Endometrial microvascular endothelial cells (primary cell): Measurements from ENCODE around the gene TRAPPC2L. TPM values are rescaled to one million over a fixed set of nuclear protein-coding genes. Genes with fewer than 3 reads are reported as not detected.

Source experiments
- in situ Hi-C: cut with HindIII; loops from 2 replicates; pipeline ENCODE4 v1.10.0; 2017; ENCODE audit warnings: low sequenced_read_pairs, low pct_unique_long_range_greater_than_20kb; ENCODE audit errors: inconsistent ontology term
- total RNA-seq: library from RNA; depleted of rRNA; stranded (reverse); fragments of >200 nt; gene quantifications from one replicate; pipeline ENCODE4 v1.2.3, GENCODE V29; 2015; ENCODE audit errors: inconsistent ontology term

The TRAPPC2L gene
- total RNA-seq, 1 donor from 2014 or later, result 54.1 TPM

DNA sequence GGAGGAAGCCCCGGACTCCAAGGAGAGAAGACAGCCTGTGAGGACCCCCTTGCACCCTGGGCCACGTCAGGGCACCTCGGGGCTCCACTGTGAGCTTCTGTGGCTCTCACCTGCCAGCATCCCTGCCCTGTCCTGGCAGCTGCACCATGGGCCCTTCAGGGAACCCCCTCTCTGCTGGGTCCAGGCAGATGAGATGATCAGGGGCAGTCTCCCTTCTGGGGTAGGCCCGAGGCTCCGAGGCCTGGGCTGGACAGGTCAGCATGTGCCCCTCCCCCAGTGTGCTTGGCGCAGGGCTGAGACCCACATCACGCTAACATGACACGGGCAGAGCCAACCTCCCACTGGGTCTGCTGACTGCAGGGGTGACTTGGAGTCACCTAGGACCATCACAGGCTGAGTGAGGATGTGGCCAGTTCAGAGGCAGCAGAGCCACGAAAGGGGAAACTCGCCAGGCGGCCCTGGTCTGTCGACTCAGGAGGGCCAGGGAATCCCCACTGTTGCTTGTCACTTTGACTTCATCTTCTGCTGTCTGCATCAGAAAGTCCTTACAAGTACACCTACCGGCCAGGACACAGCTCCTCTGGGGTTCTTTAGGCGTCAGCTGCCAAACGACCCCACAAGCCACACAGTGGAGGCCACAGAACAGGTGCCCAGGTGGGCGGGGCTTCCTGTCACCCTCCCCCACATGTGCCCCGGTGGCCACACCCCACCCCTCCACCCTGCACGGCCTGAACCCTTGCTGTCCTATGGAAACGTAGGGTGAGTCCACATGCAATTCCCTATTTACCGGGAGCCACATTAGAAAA, 2.4 kb upstream of the TRAPPC2L start:
- in situ Hi-C loops, result no loop called here

DNA sequence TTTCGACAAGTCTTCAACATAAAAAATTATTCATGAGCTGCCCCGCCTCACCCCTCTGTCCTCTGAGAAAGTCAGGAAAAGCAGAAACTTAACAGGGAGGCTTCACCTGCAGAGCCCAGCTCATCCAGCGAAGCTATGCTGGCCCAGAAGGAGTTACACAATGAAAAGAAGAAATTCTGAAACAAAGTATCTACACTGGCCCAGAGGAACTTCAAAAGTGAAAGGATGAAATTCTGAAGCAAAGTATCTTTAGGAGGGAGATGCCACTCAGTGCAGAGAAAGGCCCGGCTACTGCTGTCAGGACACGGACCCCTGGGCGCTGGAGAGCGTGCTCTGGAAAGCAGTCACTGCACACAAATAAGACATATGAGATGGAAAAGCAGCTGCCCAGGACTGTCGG, 1.8 kb upstream of the TRAPPC2L start:
- in situ Hi-C loops, result no loop called here

DNA sequence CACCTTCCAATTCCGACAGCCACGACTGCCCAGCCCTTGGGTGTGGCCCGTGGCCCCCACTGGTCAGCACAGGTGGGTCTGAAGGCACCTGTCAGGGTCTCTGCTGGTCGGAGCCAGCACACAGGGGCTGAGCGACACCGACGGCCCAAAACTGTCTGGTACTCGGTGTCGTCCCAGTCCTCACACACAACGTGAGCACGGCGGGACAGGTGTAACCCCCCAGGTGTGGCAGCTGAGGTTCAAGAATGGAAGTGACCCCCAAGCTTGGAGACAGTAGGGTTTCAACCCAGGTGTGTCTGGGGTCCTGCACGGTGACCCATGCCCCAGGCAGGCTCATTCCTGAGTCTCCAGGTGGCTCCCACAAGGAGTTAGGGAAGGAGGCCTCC, 1.2 kb upstream of the TRAPPC2L start:
- in situ Hi-C loops, result no loop called here

DNA sequence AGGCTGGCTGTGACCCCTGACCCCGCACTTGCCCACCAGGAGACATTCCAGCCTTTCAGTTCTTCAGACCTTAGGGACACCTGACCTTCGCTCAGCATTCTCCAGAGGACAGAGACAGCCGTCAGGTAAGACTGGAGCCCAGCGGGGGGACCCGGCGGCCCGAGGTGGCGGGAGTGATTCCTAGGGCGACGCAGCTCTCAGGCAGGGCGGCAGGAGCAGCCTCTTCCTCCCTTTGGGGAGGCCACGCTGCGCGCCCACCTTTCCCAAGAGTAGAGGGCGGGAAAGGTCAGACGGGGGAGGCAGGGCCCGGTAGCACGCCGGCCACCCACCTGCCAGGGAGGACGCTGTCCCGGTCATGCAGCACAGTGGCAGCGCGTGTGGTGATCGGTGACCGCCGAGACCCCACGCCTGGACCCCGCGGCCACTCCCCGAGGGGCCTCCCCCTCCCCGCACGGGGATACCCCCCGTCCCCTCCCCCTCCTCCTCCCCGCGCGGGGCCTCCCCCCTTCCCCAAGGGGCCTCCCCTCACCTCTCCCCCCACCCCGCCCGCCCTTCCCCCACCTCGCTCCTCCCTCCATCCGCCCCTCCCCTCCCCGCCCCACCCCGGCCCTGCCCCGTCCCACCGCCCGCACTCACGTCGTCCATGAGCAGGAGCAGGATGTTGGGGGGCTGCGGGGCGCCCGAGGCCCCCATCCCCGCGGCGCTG, 652 bp upstream of the TRAPPC2L start:
- in situ Hi-C loops, result no loop called here

DNA sequence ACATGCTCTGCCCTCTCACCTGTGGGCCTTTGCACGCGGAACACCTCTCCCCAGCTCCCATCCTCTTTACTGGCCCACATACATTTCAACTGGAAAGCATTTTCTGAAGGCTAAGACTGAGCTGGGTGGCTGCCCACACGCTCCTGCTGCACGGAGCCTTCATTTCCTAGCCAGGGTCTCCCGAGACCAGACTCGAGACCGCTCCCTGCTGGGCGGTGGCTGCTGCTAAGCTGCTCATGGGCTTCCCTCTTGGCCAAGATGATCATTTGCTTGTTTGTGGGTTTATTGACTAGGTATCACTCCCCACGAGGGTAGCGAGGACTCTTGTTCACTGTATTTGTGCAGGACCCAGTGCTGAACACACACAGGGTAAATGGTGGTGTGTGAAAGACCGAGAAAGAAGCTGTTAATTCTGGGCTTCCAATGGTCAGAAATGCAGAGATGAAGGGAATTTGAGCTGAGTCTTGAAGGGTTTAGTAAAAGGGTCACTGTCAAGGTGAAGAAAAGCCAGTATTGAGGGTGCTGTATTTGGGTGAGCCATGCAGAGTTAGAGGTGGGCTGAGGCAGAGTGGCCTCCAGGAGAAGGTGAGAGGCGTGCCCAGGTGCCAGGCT, 907 bp downstream of the TRAPPC2L start:
- in situ Hi-C loops, result no loop called here

DNA sequence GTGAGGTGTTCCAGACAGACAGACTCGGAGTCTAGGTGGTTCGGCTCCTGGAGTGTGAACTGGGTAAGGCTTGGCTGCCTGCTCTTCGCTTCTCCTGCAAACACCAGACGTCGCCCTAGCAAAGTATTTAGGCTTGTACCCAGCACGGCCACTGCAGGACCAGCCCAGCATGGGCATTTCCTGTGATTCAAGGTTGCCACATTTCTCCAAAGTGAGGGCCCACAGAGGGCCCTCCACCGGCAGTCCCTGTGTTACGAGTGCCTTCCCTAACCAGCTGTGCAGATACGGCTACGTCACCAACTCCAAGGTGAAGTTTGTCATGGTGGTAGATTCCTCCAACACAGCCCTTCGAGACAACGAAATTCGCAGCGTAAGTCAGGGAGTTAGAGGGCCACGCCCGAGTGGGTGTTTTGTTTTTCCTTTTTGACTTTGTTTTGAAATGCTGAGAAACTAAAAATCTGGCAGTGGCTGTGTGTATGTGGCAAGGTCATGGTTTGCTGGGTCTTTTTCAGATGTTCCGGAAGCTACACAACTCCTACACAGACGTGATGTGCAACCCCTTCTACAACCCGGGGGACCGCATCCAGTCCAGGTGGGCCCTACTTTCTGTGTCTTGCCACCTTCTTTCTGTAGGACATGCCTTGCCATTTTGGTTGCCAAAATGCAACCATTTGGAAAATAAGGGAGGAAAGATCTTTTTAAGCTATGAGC, 2.6 kb downstream of the TRAPPC2L start:
- in situ Hi-C loops, result no loop called here

DNA sequence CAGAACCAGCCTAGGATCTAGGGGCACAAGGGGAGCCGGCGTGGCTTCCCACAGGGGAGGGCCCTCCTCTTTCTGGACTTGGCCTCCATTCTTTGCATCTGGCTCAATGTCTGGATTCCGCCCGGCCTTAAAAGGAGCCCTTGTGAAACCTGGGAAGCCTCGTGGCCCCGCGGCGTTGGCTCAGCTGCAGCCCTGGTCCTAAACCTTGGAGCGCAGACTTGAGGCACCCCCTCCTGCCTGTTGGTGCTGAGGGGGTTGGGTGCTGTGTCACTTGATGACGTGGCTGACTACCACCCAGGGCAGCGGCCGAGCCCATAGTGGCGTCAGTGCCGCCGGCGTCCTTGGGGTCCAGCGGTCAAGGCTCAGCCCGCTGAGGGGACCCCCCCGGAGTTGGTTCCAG, 4.4 kb downstream of the TRAPPC2L start:
- in situ Hi-C loops, result no loop called here

DNA sequence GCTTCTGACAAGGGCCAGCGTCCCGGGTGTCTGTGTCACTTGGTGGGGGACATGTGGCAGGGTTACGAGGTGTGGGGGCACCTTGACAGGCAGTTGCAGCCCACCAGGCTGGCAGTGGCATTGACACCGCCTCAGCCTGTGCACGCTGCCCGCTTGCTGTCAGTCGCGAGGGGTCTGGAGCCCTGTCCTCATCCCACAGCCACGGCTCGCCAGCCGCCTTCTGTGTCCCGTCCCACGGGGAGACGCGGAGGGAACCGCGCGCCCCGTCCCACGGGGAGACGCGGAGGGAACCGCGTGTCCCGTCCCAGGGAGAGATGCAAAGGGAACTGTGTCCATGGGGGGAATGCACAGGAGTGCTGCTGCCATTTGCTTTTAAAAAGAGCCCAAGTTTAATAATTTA, 6.0 kb downstream of the TRAPPC2L start:
- in situ Hi-C loops, result no loop called here

DNA sequence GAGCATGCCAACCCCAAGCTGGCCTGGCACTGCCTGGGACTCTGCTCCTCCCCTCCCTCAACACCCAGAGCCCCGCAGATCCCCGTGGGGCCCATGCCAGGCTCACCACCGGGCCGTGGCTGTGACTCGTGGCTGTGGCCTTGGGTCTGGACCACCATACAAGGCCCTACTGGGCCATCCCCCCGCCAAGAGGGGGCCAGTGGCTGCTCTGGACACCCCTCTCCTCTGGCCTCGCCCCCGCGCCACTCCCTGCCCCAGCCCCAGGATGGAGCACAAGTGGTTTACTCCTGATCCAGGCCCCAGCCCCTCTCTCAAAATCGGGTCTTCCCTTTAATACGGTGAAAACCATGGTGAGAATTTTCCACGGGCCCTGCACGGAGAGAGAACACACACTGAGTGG, 6.5 kb downstream of the TRAPPC2L start:
- in situ Hi-C loops, result no loop called here

DNA sequence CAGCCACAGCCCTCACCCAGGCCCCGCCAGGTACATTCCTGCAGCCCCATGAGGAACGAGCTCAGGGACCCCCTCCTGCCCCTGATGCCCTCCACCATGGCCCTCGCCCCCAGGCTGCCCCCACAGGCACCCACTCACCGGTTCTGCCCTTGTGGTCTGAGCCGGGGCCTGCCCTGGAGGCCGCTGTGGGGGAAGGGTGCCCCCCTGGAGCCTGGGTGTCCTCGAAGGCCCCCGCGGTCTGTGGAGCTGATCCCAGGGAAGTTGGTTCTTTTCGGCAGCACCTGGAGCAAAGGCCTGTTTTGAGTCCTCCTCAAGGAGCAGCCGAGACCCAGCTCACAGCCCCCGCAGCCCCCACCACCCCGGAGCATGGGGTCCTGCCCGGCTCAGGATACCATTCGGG, 7.2 kb downstream of the TRAPPC2L start:
- in situ Hi-C loops, result no loop called here

DNA sequence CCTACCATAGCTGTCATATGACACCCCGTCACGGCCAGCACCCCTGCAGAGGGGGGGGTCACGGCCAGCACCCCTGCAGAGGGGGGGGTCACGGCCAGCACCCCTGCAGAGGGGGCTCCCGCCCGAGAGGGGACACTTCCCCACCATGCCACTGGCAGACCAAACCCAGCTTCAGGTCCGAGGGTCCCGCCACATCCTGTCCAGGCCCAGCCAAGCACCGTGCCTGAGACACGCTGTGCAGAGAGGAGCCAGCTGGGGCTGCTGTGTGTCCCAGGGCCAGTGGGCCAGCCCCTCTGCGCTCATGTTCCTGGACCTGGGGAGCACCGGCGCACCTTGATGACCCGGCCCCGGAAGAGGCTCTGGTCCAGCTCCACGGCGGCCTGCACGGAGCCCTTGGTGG, 7.6 kb downstream of the TRAPPC2L start:
- in situ Hi-C loops, result no loop called here

DNA sequence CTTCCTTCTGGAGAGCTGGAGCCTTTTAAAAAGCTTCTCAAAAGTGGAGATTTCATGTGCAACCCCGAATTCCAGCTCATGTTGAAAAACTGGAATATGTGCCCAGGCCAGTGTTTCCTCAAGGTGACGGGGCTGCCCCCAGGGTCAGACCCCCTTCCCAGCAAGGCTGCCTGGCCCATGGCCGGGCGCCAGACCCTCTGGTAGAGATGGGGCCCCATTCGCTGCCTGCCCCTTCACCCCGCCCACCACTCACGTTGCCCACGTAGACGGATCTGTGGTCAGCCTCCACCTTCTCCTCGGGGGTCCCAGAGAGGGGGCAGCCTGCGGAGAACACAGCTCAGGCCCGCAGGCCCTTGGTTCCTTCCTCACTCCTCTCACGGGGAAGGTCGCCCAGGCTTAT, 8.4 kb downstream of the TRAPPC2L start:
- in situ Hi-C loops, result no loop called here

DNA sequence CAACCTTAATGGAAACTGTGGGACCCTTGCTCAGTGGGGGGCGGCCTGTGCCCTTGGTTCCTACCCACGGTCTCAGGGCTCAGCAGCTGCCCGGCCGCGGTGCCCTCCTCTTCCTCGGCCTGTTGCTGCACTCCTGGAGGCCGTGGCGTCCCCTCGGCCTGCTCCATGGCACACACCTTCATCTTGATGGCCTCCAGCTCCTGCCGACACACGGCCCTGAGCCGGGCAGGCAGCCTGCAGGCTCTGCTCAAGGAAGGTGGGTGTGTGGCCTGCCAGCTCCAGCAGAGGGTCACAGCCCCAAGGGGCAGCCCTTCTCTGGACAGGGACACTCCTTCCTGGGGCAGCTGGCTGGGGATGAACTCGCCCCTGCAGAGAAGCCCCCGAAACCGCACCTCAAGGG, 8.8 kb downstream of the TRAPPC2L start:
- in situ Hi-C loops, result no loop called here

DNA sequence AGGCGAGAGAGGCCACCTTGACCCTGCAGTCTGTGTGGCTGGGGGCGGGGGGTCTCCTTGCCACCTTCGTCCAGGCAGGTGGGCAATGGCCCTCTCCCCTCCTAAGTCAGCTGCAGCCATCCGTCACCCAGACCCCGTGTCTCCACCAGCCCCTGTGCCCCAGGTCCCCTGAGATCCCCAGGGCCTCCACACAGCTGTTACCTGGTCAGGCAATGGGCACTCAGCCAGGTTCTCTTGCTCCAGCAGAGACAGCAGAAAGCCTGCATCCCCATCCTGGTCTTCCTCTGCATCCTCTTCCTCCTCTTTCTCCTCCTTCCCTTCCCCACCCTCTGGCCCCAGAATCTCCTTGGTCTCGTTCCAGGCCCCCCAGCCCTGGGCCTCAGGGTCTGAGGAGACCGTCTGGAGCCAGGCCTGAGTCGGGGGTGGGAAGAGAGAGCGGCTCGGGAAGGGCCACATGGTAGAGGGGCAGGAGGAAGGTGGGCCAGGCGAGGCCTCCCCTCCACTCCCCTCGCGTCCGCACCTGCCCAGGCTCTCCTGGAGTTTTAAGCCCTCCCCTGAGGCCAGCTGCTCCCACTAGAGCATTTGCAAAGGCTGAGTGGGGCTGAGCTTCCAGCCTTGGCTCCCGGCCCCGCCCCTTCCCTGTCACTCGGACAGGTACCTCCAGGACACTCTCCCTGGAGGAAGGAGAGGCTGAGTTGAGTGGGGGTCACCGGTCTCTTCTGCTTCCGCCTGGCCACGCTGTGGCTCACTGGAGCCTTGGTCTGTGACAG, 9.4 kb downstream of the TRAPPC2L start, which contains the start of gene PABPN1L:
PABPN1L (minus strand) TSS at position 510 of the 770 bp plus-strand sequence; CDS start at position 456, 54 bp downstream.
- in situ Hi-C loops, result no loop called here

DNA sequence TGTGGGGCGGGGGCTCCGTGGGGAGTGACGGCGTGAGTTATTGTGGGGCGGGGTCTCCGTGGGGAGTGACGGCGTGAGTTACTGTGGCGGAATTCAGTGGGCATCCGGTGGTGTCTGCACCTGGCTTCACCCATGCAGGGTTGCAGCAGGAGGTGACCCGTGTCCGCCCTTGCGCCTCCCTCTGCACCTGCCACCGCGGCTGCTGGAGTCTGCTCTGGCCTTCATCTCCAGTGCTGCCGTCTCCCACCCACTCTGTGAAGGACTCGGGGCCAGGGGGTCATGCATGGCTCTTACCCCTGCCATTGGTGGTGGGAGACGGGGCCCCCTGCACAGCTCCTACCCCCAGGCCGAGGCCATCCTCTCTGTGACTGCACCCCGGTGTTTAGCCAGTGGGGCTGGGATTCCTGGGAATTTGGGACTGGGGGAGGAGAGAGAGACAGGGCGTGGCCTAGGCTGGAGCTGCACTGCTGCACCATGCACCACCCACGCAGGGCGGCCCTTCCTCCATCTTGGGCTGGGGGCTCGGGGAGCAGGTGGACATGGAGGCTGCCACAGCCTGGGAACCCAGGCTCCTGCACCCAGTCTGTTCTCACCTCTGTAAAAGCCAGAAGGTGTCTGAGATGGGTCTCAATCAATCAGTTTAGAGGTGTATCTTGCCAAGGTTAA, 10.8 kb downstream of the TRAPPC2L start:
- in situ Hi-C loops, result no loop called here

DNA sequence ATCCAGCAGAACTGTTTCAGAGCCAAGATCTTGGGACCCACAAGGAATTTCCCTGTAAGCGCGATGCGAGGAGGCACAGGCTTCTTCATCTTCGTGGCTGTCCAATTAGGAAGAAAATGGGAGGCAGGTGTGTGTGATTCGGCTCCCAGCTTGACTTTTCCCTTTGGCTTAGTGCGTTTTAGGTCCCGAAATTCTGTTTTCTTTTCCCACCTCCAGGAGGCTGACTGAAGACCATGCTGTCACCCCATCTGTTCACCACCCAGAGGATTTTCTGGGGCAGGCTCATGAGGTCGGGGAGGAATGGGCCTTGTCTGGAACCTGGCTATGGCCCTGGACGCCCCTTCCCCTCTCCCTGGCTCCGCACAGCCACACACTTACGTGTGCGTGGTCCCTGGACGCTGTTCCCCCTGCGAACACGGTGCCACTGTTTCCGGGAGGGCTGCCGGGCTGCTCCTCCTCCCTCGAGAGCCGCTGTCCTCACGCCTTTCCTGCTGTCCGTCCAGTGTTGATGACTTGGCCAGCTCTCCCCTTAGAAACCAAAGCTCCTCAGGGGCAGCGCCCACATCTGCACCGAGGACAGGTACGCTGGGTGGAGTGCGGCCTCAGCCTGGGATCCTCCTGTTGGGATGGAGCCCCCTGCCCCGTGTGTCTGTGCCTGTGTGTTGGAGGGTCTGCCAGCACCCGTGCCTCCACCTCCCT, 12.2 kb downstream of the TRAPPC2L start:
- in situ Hi-C loops, result no loop called here

DNA sequence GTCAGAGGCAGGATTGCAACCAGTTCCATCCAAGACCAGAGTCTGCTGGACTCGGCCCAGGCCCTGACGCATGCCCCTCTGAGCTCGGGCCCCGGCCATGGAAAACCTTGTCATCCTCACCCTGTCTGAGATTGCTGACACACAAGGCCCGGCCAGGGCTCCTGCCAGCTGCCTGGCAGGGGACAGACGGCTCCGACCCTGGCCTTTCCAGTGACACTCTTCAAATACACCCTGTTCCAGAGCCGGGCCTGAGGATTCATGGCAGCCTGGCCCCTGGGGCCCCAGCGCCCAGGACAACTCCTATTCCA, 12.7 kb downstream of the TRAPPC2L start:
- in situ Hi-C loops, result no loop called here
